ENCODE data around the gene SARM1. TPM values are rescaled to one million over a fixed set of nuclear protein-coding genes. Genes with fewer than 3 reads are reported as not detected.

SARM1 gene
- total RNA-seq, 1 experiment from 2014 or later = 32.8 TPM

DNA sequence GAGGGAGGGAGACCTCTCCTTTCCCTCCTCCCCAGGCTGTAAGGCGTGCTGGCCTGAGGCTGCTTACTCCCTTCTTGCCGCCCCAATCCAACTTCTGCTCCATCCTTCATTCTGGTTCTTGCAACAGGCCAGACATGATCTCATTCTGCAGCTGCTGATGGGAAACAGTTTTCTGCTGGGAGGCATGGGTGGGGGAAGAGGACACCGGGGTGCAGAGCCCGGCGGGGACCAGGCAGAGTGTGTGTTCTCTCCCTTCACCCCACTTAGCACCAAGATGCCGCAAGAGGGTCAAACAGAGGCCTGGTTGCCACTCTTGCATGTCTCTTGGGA, 1.4 kb downstream of the SARM1 start:
- intact Hi-C loops (cut with micrococcal nuclease; ENCODE audit: unreplicated experiment) = no loop called here
- POLR2A ChIA-PET = no interaction called here
- peaks cover 35% of the 10 kb centered on the region for H3K4me1 ChIP-seq
- no peaks in the 10 kb centered on the region for H3K27me3 ChIP-seq (replicated peaks; ENCODE audit: control insufficient read depth, insufficient read depth, low read length)
- peaks cover 5% of the 10 kb centered on the region; the same call in 1 of the 2 replicates for H3K36me3 ChIP-seq (ENCODE audit: control insufficient read depth, insufficient read depth, low read length)
- TF ChIP-seq, protein P1, sequence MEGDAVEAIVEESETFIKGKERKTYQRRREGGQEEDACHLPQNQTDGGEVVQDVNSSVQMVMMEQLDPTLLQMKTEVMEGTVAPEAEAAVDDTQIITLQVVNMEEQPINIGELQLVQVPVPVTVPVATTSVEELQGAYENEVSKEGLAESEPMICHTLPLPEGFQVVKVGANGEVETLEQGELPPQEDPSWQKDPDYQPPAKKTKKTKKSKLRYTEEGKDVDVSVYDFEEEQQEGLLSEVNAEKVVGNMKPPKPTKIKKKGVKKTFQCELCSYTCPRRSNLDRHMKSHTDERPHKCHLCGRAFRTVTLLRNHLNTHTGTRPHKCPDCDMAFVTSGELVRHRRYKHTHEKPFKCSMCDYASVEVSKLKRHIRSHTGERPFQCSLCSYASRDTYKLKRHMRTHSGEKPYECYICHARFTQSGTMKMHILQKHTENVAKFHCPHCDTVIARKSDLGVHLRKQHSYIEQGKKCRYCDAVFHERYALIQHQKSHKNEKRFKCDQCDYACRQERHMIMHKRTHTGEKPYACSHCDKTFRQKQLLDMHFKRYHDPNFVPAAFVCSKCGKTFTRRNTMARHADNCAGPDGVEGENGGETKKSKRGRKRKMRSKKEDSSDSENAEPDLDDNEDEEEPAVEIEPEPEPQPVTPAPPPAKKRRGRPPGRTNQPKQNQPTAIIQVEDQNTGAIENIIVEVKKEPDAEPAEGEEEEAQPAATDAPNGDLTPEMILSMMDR (IDR thresholded peaks at IDR 0.05; ENCODE audit: insufficient read depth in 1 of 2, low read depth in 1 of 2, low read length in 1 of 2, severe bottlenecking in 1 of 2, unreplicated experiment in 1 of 2) = no peak
- Mint-ChIP-seq H3K27ac (ENCODE audit: unreplicated experiment) (no peak overlapping the region), H3K4me1 (ENCODE audit: low read depth, unreplicated experiment) (peaks cover 45% of the 10 kb centered on the region), H3K4me3 (ENCODE audit: unreplicated experiment) (peak overlapping the region; percentile 75), H3K9me3 (ENCODE audit: unreplicated experiment) (no peaks in the 10 kb centered on the region), H3K27me3 (ENCODE audit: insufficient read depth, unreplicated experiment) (no peaks in the 10 kb centered on the region), H3K36me3 (ENCODE audit: insufficient read depth, unreplicated experiment) (peaks cover 37% of the 10 kb centered on the region)
- H3K4me3 ChIP-seq (ENCODE audit: low read depth, low read length) = no peak overlapping the region
- CTCF ChIA-PET = interaction anchor here (1.2 kb wide), 1 partner anchor 238 kb away, joined by 5 read pairs; no protein-coding TSS in a partner anchor
- no peaks in the 10 kb centered on the region for H3K9me3 ChIP-seq
- no TSS peak for BruUV-seq (replicated peaks)
- no peak for DNase-seq

DNA sequence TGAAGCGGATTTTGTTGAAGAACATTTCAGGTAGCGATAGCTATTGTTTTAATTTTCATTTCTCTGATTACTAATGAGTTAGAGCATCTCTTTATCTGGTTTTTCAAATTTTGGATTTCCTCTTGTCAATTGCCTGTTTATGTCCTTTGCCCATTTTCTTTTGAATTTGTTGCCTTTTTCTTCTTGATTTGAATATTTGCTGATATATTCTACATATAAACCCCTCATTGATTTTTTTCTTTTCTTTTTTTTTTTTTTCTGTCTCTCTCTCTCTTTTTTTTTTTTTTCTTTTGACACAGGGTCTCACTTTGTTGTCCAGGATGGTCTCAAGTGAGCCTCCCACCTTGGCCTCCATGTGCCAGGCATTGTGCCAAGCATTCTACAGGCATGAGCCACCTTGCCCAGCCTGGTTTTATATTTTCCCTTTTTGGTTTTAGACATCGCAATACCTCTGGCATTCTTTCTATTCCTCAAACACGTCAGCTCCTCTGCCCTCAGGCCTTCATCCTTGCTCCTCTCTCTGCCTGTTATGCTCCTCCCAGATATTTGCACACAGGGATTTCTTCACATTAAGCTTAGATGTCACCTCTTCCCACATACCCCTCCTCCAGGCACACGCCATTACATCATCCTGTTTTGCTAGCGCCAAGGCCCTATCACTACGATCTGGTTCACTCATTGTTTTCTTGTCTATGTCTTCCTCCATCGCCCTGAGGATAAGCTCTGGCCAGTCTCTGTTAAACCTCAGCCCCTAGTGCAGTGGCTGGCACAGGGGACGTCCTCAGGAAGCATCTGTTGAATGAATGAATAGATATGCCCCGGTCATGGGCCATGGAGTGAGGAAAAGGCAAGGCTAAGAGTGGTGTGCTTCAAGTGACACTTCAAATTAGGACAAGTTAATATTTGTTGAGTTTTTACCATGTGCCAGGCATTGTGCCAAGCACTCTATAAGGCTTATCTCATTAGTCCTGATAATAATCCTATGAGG, 8.6 kb downstream of the SARM1 start:
- TF ChIP-seq, protein P1 (IDR thresholded peaks at IDR 0.05; ENCODE audit: insufficient read depth in 1 of 2, low read depth in 1 of 2, low read length in 1 of 2, severe bottlenecking in 1 of 2, unreplicated experiment in 1 of 2) = no peak
- intact Hi-C loops (cut with micrococcal nuclease; ENCODE audit: unreplicated experiment) = loop anchor here (1.0 kb wide), 2 partner anchors 9 to 26 kb away; partner anchors contain the start of genes SARM1 and SLC46A1
- H3K4me1 ChIP-seq = peaks cover 17% of the 10 kb centered on the region
- Mint-ChIP-seq H3K9me3 (ENCODE audit: unreplicated experiment) (no peaks in the 10 kb centered on the region), H3K4me1 (ENCODE audit: low read depth, unreplicated experiment) (peaks cover 16% of the 10 kb centered on the region), H3K4me3 (ENCODE audit: unreplicated experiment) (peak overlapping the region; percentile 18), H3K36me3 (ENCODE audit: insufficient read depth, unreplicated experiment) (no peaks in the 10 kb centered on the region), H3K27me3 (ENCODE audit: insufficient read depth, unreplicated experiment) (no peaks in the 10 kb centered on the region), H3K27ac (ENCODE audit: unreplicated experiment) (peak overlapping the region; percentile 5)
- CTCF ChIA-PET = interaction anchor here (1.2 to 2.1 kb wide), 4 partner anchors 10 to 86 kb away, joined by 3 to 11 read pairs (median 6); partner anchors contain the start of gene VTN
- peak; percentile 84 to 86 for DNase-seq
- H3K27me3 ChIP-seq (replicated peaks; ENCODE audit: control insufficient read depth, insufficient read depth, low read length) = no peaks in the 10 kb centered on the region
- no peaks in the 10 kb centered on the region for H3K9me3 ChIP-seq
- H3K4me3 ChIP-seq (ENCODE audit: low read depth, low read length) = no peak overlapping the region
- POLR2A ChIA-PET = interaction anchor here (0.6 to 1.6 kb wide), 4 partner anchors 10 to 45 kb away, joined by 3 to 9 read pairs (median 4); partner anchors contain the start of genes IFT20, POLDIP2, TNFAIP1 and VTN
- H3K36me3 ChIP-seq (ENCODE audit: control insufficient read depth, insufficient read depth, low read length) = no peaks in the 10 kb centered on the region
- BruUV-seq (replicated peaks) = no TSS peak

DNA sequence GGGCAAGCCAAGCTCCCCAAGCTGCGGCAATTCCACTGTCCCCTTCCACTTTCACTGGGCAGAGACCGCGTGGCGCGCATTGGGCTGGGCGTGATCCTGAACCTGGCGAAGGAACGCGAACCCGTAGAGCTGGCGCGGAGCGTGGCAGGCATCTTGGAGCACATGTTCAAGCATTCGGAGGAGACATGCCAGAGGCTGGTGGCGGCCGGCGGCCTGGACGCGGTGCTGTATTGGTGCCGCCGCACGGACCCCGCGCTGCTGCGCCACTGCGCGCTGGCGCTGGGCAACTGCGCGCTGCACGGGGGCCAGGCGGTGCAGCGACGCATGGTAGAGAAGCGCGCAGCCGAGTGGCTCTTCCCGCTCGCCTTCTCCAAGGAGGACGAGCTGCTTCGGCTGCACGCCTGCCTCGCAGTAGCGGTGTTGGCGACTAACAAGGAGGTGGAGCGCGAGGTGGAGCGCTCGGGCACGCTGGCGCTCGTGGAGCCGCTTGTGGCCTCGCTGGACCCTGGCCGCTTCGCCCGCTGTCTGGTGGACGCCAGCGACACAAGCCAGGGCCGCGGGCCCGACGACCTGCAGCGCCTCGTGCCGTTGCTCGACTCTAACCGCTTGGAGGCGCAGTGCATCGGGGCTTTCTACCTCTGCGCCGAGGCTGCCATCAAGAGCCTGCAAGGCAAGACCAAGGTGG, 9.8 kb downstream of the SARM1 start:
- H3K4me1 Mint-ChIP-seq (ENCODE audit: low read depth, unreplicated experiment) = peaks cover 16% of the 10 kb centered on the region
- Histone ChIP-seq H3K36me3 (ENCODE audit: control insufficient read depth, insufficient read depth, low read length) (no peaks in the 10 kb centered on the region), H3K9me3 (no peaks in the 10 kb centered on the region), H3K27me3 (replicated peaks; ENCODE audit: control insufficient read depth, insufficient read depth, low read length) (no peaks in the 10 kb centered on the region), H3K4me1 (peaks cover 25% of the 10 kb centered on the region), H3K4me3 (ENCODE audit: low read depth, low read length) (peak overlapping the region; percentile 38)
- ChIA-PET POLR2A (interaction anchor here (1.6 kb wide), 1 partner anchor 11 kb away, joined by 9 read pairs; the partner anchor contains the start of gene VTN), CTCF (interaction anchor here (0.6 to 2.1 kb wide), 5 partner anchors 11 to 85 kb away, joined by 3 to 11 read pairs (median 5); partner anchors contain the start of gene VTN)
- no peaks in the 10 kb centered on the region for H3K9me3 Mint-ChIP-seq (ENCODE audit: unreplicated experiment)
- H3K4me3 Mint-ChIP-seq (ENCODE audit: unreplicated experiment) = peak overlapping the region; percentile 18
- TF ChIP-seq, protein P1 (IDR thresholded peaks at IDR 0.05; ENCODE audit: insufficient read depth in 1 of 2, low read depth in 1 of 2, low read length in 1 of 2, severe bottlenecking in 1 of 2, unreplicated experiment in 1 of 2) = peak in 1 of 2 experiments; percentile 65
- no peaks in the 10 kb centered on the region for H3K36me3 Mint-ChIP-seq (ENCODE audit: insufficient read depth, unreplicated experiment)
- peak; percentile 78 to 79 for DNase-seq
- H3K27ac Mint-ChIP-seq (ENCODE audit: unreplicated experiment) = no peak overlapping the region
- no TSS peak for BruUV-seq (replicated peaks)
- no peaks in the 10 kb centered on the region for H3K27me3 Mint-ChIP-seq (ENCODE audit: insufficient read depth, unreplicated experiment)
- intact Hi-C loops (cut with micrococcal nuclease; ENCODE audit: unreplicated experiment) = no loop called here
